ENCODE data around the gene PRMT9. TPM values are rescaled to one million over a fixed set of nuclear protein-coding genes. Genes with fewer than 3 reads are reported as not detected.

The PRMT9 gene
- total and polyA plus RNA-seq, 9 of the 15 experiments (the other 6 are each of a cell fraction or from before 2014, with no cell fraction given) = 3.5 to 15.6 (median 7.2) TPM

- TF ChIP-seq ZSCAN32 (CRISPR knock-in tag; IDR thresholded peaks at IDR 0.05) = no peak
- TF ChIP-seq SAP30 (IDR thresholded peaks at IDR 0.05; ENCODE audit: borderline replicate concordance, insufficient read depth, low read depth, low read length, poor library complexity, severe bottlenecking) = no peak
- no peak for TF ChIP-seq TSC22D4 (tag; IDR thresholded peaks at IDR 0.05)
- TF ChIP-seq, protein P1, sequence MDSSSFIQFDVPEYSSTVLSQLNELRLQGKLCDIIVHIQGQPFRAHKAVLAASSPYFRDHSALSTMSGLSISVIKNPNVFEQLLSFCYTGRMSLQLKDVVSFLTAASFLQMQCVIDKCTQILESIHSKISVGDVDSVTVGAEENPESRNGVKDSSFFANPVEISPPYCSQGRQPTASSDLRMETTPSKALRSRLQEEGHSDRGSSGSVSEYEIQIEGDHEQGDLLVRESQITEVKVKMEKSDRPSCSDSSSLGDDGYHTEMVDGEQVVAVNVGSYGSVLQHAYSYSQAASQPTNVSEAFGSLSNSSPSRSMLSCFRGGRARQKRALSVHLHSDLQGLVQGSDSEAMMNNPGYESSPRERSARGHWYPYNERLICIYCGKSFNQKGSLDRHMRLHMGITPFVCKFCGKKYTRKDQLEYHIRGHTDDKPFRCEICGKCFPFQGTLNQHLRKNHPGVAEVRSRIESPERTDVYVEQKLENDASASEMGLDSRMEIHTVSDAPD (CRISPR knock-in tag; IDR thresholded peaks at IDR 0.05) = no peak
Measured at GRCh38 chr4:147610686-147611085, 73.3 kb downstream of the PRMT9 start (continued).

- DNase-seq (ENCODE audit: extremely low read depth in 1 of 4, low spot score in 3 of 4) = no peak
- 0% methylated on average over 1 of the region's 1 CpG for whole genome bisulfite sequencing (ENCODE audit: insufficient coverage, low coverage, missing lambda C conversion rate)
- in situ Hi-C loops (cut with MboI) = no loop called here
- no peak for TF ChIP-seq TCF3 (CRISPR knock-in tag; IDR thresholded peaks at IDR 0.05)
- TF ChIP-seq CBFB (CRISPR knock-in tag; IDR thresholded peaks at IDR 0.05) = no peak
- TF ChIP-seq, protein P2, sequence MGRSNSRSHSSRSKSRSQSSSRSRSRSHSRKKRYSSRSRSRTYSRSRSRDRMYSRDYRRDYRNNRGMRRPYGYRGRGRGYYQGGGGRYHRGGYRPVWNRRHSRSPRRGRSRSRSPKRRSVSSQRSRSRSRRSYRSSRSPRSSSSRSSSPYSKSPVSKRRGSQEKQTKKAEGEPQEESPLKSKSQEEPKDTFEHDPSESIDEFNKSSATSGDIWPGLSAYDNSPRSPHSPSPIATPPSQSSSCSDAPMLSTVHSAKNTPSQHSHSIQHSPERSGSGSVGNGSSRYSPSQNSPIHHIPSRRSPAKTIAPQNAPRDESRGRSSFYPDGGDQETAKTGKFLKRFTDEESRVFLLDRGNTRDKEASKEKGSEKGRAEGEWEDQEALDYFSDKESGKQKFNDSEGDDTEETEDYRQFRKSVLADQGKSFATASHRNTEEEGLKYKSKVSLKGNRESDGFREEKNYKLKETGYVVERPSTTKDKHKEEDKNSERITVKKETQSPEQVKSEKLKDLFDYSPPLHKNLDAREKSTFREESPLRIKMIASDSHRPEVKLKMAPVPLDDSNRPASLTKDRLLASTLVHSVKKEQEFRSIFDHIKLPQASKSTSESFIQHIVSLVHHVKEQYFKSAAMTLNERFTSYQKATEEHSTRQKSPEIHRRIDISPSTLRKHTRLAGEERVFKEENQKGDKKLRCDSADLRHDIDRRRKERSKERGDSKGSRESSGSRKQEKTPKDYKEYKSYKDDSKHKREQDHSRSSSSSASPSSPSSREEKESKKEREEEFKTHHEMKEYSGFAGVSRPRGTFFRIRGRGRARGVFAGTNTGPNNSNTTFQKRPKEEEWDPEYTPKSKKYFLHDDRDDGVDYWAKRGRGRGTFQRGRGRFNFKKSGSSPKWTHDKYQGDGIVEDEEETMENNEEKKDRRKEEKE (IDR thresholded peaks at IDR 0.05; ENCODE audit: borderline replicate concordance in 1 of 2, control insufficient read depth in 1 of 2, low read depth in 2 of 2, low read length in 1 of 2) = no peak
- TF ChIP-seq ZNF232 (CRISPR knock-in tag; IDR thresholded peaks at IDR 0.05) = no peak
- TF ChIP-seq NR3C1 (CRISPR knock-in tag; IDR thresholded peaks at IDR 0.05) = no peak
- TF ChIP-seq ZNF140 (CRISPR knock-in tag; IDR thresholded peaks at IDR 0.05) = no peak
- TF ChIP-seq HNRNPUL1 (IDR thresholded peaks at IDR 0.05; ENCODE audit: low read length) = no peak
- TF ChIP-seq, protein P3, sequence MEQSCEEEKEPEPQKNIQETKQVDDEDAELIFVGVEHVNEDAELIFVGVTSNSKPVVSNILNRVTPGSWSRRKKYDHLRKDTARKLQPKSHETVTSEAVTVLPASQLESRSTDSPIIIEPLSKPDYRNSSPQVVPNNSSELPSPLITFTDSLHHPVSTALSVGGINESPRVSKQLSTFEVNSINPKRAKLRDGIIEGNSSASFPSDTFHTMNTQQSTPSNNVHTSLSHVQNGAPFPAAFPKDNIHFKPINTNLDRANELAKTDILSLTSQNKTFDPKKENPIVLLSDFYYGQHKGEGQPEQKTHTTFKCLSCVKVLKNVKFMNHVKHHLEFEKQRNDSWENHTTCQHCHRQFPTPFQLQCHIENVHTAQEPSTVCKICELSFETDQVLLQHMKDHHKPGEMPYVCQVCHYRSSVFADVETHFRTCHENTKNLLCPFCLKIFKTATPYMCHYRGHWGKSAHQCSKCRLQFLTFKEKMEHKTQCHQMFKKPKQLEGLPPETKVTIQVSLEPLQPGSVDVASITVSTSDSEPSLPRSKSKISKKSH (CRISPR knock-in tag; IDR thresholded peaks at IDR 0.05) = no peak
- TF ChIP-seq ELK3 (CRISPR knock-in tag; IDR thresholded peaks at IDR 0.05) = no peak
- TF ChIP-seq RBM15 (IDR thresholded peaks at IDR 0.05; ENCODE audit: insufficient read depth, low read length) = no peak
- Histone ChIP-seq H3K36me3 (ENCODE audit: control insufficient read depth, insufficient read depth, low read length) (no peaks in the 10 kb centered on the region), H3K27ac (ENCODE audit: extremely low read depth, low read depth, low read length) (no peak overlapping the region), H3K4me3 (no peak overlapping the region), H3K9ac (ENCODE audit: insufficient read depth in 1 of 2, low read depth in 2 of 2, low read length in 2 of 2) (no peak overlapping the region), H3K4me2 (ENCODE audit: insufficient read depth, low read length) (no peak overlapping the region), H3K9me1 (ENCODE audit: control insufficient read depth, insufficient read depth, low read length) (no peaks in the 10 kb centered on the region), H3K9me3 (replicated peaks; ENCODE audit: control insufficient read depth, insufficient read depth, low read depth, low read length) (no peaks in the 10 kb centered on the region), H3K79me2 (ENCODE audit: control insufficient read depth, insufficient read depth, low read length) (no peaks in the 10 kb centered on the region), H2AFZ (ENCODE audit: low read depth, low read length) (no peak overlapping the region), H4K20me1 (replicated peaks; ENCODE audit: control insufficient read depth, insufficient read depth, low read length) (no peaks in the 10 kb centered on the region), H3K27me3 (ENCODE audit: control insufficient read depth in 2 of 2, insufficient read depth in 2 of 2, low read length in 2 of 2) (no peaks in the 10 kb centered on the region), H3K4me1 (replicated peaks in 1 of 2; ENCODE audit: control insufficient read depth in 2 of 2, insufficient read depth in 2 of 2, low read length in 2 of 2) (no peaks in the 10 kb centered on the region)
- ChIA-PET POLR2A (no interaction called here), CTCF (ENCODE audit: low intra/inter-chr PET ratio) (no interaction called here)
- no TSS peak for BruUV-seq (replicated peaks)
- ATAC-seq = no peak
- intact Hi-C loops (cut with micrococcal nuclease) = no loop called here
- FAIRE-seq = no peak
Measured at GRCh38 chr4:147607471-147607870, 76.5 kb downstream of the PRMT9 start.

Measured in K562 (cell line).